H9 (cell line): ENCODE data around the gene NUP188. TPM values are rescaled to one million over a fixed set of nuclear protein-coding genes. Genes with fewer than 3 reads are reported as not detected.

Source experiments
- DNase-seq: peaks from one replicate; pipeline ENCODE4 v3.0.0-alpha.2; 2017
- H2AFZ ChIP-seq: one replicate; pipeline ENCODE4 v1.6.1; 2013; ENCODE audit warnings: mild to moderate bottlenecking, low read length, control low read depth, moderate library complexity
- H2AK5ac ChIP-seq: 2 replicates; pipeline ENCODE4 v1.6.1; 2013; ENCODE audit warnings: low read length, control low read depth, mixed read lengths; ENCODE audit not compliant: insufficient read length
- H2BK120ac ChIP-seq: one replicate; pipeline ENCODE4 v1.6.1; 2013; ENCODE audit warnings: low read depth, mild to moderate bottlenecking, low read length, control low read depth, inconsistent platforms; ENCODE audit not compliant: poor library complexity, severe bottlenecking
- H2BK12ac ChIP-seq: 2 replicates; pipeline ENCODE4 v1.6.1; 2013; ENCODE audit warnings: low read length, control low read depth, mixed read lengths, low read depth; ENCODE audit not compliant: insufficient read length
- H2BK15ac ChIP-seq: 2 replicates; pipeline ENCODE4 v1.6.1; 2013; ENCODE audit warnings: low read depth, low read length, control low read depth
- H2BK20ac ChIP-seq: one replicate; pipeline ENCODE4 v1.6.1; 2013; ENCODE audit warnings: low read depth, mild to moderate bottlenecking, low read length, control low read depth, inconsistent platforms; ENCODE audit not compliant: poor library complexity, severe bottlenecking
- H2BK5ac ChIP-seq: 2 replicates; pipeline ENCODE4 v1.6.1; 2013; ENCODE audit warnings: low read length, control low read depth, mixed read lengths; ENCODE audit not compliant: insufficient read length
- H3K14ac ChIP-seq: 2 replicates; pipeline ENCODE4 v1.6.1; 2013; ENCODE audit warnings: low read length, control low read depth; ENCODE audit not compliant: insufficient read depth
- H3K18ac ChIP-seq: 2 replicates; pipeline ENCODE4 v1.6.1; 2013; ENCODE audit warnings: low read depth, mild to moderate bottlenecking, mixed read lengths, low read length, control low read depth; ENCODE audit not compliant: insufficient read length
- H3K23ac ChIP-seq: 2 replicates; pipeline ENCODE4 v1.6.1; 2013; ENCODE audit warnings: low read length, control low read depth, mixed read lengths, low read depth; ENCODE audit not compliant: insufficient read length
- H3K23me2 ChIP-seq: 2 replicates; pipeline ENCODE4 v1.6.1; 2013; ENCODE audit warnings: low read depth, mild to moderate bottlenecking, mixed read lengths, low read length, control low read depth; ENCODE audit not compliant: insufficient read length, poor library complexity, severe bottlenecking
- H3K27ac ChIP-seq: 2 replicates; pipeline ENCODE4 v1.5.1; 2013; ENCODE audit warnings: low read length, control low read depth, mixed read lengths, low read depth; ENCODE audit not compliant: insufficient read length
- H3K27me3 ChIP-seq: 2 replicates; pipeline ENCODE4 v1.6.1; 2013; ENCODE audit warnings: low read length, control low read depth, inconsistent platforms; ENCODE audit not compliant: insufficient read depth
- H3K4ac ChIP-seq: 2 replicates; pipeline ENCODE4 v1.6.1; 2013; ENCODE audit warnings: low read depth, mild to moderate bottlenecking, control low read depth, inconsistent platforms, low read length, moderate library complexity
- H3K4me1 ChIP-seq: 2 replicates; pipeline ENCODE4 v1.6.1; 2013; ENCODE audit warnings: low read length, control low read depth, inconsistent platforms; ENCODE audit not compliant: insufficient read depth
- H3K4me2 ChIP-seq: 2 replicates; pipeline ENCODE4 v1.6.1; 2013; ENCODE audit warnings: low read length, control low read depth, mixed read lengths; ENCODE audit not compliant: insufficient read length, insufficient read depth
- H3K56ac ChIP-seq: 2 replicates; pipeline ENCODE4 v1.6.1; 2013; ENCODE audit warnings: low read depth, mild to moderate bottlenecking, mixed read lengths, low read length, control low read depth; ENCODE audit not compliant: insufficient read length
- H3K79me1 ChIP-seq: 2 replicates; pipeline ENCODE4 v1.6.1; 2013; ENCODE audit warnings: low read depth, mild to moderate bottlenecking, moderate library complexity, low read length, control low read depth, inconsistent platforms; ENCODE audit not compliant: insufficient read depth, poor library complexity, severe bottlenecking
- H3K79me2 ChIP-seq: 2 replicates; pipeline ENCODE4 v1.6.1; 2013; ENCODE audit warnings: low read length, control low read depth, inconsistent platforms; ENCODE audit not compliant: insufficient read depth
- H3K9ac ChIP-seq: 2 replicates; pipeline ENCODE4 v1.6.1; 2013; ENCODE audit warnings: low read length, control low read depth, mixed read lengths; ENCODE audit not compliant: insufficient read length; ENCODE audit errors: extremely low read depth
- H3K9me3 ChIP-seq: one replicate; pipeline ENCODE4 v1.6.1; 2013; ENCODE audit warnings: low read depth, low read length, inconsistent platforms; ENCODE audit not compliant: control insufficient read depth
- H3T11ph ChIP-seq: one replicate; pipeline ENCODE4 v1.6.1; 2013; ENCODE audit warnings: mild to moderate bottlenecking, low read length, control low read depth, inconsistent platforms
- H4K20me1 ChIP-seq: one replicate; pipeline ENCODE4 v1.6.1; 2013; ENCODE audit not compliant: control insufficient read depth, insufficient read length, insufficient read depth
- H4K5ac ChIP-seq: 2 replicates; pipeline ENCODE4 v1.6.1; 2013; ENCODE audit warnings: low read depth, mild to moderate bottlenecking, mixed read lengths, low read length, control low read depth; ENCODE audit not compliant: insufficient read length
- H4K8ac ChIP-seq: replicated peaks from 2 replicates; pipeline ENCODE4 v1.6.1; 2013; ENCODE audit warnings: low read length, control low read depth, mixed read lengths, low read depth; ENCODE audit not compliant: insufficient read length
- H4K91ac ChIP-seq: 2 replicates; pipeline ENCODE4 v1.6.1; 2013; ENCODE audit warnings: low read depth, mild to moderate bottlenecking, moderate library complexity, mixed read lengths, low read length, control low read depth; ENCODE audit not compliant: insufficient read length
- H3K27ac Mint-ChIP-seq, 3 experiments: 2 replicates in 2 of 3; 3 replicates in 1 of 3; pipeline ENCODE4 v1.8.0; 2020 to 2021; ENCODE audit warnings: mixed read lengths in 3 of 3, mild to moderate bottlenecking in 1 of 3, moderate library complexity in 1 of 3
- H3K27me3 Mint-ChIP-seq: 2 replicates; pipeline ENCODE4 v1.8.0; 2021; ENCODE audit warnings: low read depth, mild to moderate bottlenecking, moderate library complexity, mixed read lengths
- H3K36me3 Mint-ChIP-seq, 3 experiments: 2 replicates in 2 of 3; 3 replicates in 1 of 3; pipeline ENCODE4 v1.8.0; 2020 to 2021; ENCODE audit warnings: low read depth in 3 of 3, mixed read lengths in 3 of 3; ENCODE audit not compliant: insufficient read depth in 1 of 3
- H3K4me1 Mint-ChIP-seq, 2 experiments: 2 replicates each; pipeline ENCODE4 v1.8.0; 2020; ENCODE audit warnings: mixed read lengths in 2 of 2
- H3K4me3 Mint-ChIP-seq, 2 experiments: 2 replicates in 1 of 2; 3 replicates in 1 of 2; pipeline ENCODE4 v1.8.0; 2020 to 2021; ENCODE audit warnings: mild to moderate bottlenecking in 2 of 2, mixed read lengths in 2 of 2, moderate library complexity in 1 of 2
- H3K9me3 Mint-ChIP-seq, 2 experiments: 2 replicates in 1 of 2; 3 replicates in 1 of 2; pipeline ENCODE4 v1.8.0; 2020; ENCODE audit warnings: mild to moderate bottlenecking in 2 of 2, mixed read lengths in 2 of 2, moderate library complexity in 1 of 2
- CTCF ChIP-seq: fragments of 200-600 bp; sonication (generic); conservative IDR thresholded peaks from 3 replicates; pipeline ENCODE4 v1.8.0; 2021; ENCODE audit warnings: antibody characterized with exemption, mild to moderate bottlenecking
- WGBS: extraction: QIAGEN DNeasy Blood & Tissue Kit; methylation state at CpG from one replicate; pipeline ENCODE4 v1.1.7; 2013; ENCODE audit warnings: missing lambda C conversion rate, low lambda C conversion rate, mixed read lengths; ENCODE audit not compliant: insufficient read length; ENCODE audit errors: extremely low coverage; 5-methylcytosine and 5-hydroxymethylcytosine counted together
- total RNA-seq: library from RNA; stranded (reverse); gene quantifications from 2 replicates; pipeline ENCODE4 v1.2.1, GENCODE V29; 2021

NUP188 gene
- total RNA-seq, 1 experiment from 2014 or later, result 101 TPM

DNA sequence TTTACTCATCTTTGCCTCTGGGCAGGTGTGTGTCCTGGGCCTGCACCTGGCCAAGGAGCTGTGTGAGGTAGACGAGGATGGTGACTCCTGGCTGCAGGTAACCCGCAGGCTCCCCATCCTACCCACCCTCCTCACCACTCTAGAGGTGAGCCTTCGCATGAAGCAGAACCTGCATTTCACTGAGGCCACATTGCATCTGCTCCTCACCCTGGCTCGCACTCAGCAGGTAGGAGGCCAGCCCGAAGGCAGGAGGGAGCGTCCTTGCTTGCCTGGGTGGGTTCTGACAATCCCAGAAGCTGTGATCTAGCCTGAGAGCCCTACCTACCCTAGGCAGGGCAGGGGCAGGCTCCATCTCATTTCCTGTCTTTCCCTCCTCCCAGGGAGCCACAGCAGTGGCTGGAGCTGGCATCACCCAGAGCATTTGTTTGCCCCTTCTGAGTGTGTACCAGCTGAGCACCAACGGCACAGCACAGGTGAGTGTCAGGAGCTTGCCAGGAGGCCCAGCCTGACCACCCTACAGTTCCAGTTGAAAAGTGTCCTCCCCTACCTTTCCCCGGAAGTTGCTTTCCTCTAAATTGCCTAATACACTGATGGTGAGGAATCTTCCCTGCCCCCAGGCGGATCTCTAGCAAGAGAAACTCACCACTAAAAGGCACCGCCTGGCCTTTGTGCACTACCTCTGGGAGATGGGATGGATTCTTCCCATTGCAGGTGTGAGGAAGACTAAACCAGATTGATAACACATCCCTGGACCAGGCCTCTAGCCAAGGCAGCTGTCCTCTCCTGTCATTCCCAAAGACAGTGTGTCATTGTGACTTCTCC lies 54.2 kb downstream of the NUP188 start:
- Histone ChIP-seq H3K18ac (no peak overlapping the region), H4K20me1 (no peaks in the 10 kb centered on the region), H3K23ac (no peak overlapping the region), H4K5ac (no peak overlapping the region), H3K79me1 (no peaks in the 10 kb centered on the region), H3K79me2 (no peaks in the 10 kb centered on the region), H3K9me3 (no peaks in the 10 kb centered on the region), H2BK120ac (no peak overlapping the region), H3K4me1 (no peaks in the 10 kb centered on the region), H3K27ac (no peak overlapping the region), H4K8ac (no peak overlapping the region), H3K56ac (no peak overlapping the region), H3K23me2 (no peaks in the 10 kb centered on the region), H2AK5ac (no peak overlapping the region), H3K14ac (no peak overlapping the region), H3K4ac (no peak overlapping the region), H2BK20ac (no peak overlapping the region), H3K4me2 (no peak overlapping the region), H2BK15ac (no peak overlapping the region), H2BK5ac (no peak overlapping the region), H3K27me3 (no peaks in the 10 kb centered on the region), H3T11ph (no peak overlapping the region), H2BK12ac (no peak overlapping the region), H4K91ac (no peak overlapping the region), H3K9ac (no peak overlapping the region), H2AFZ (no peak overlapping the region)
- TF ChIP-seq CTCF, result no peak
- peak overlapping the region in 1 of 3 experiments; percentile 87; a peak in 1 of 7 replicates for H3K27ac Mint-ChIP-seq
- DNase-seq, result no peak
- peaks cover 0 to 2% of the 10 kb centered on the region in 2 experiments; a peak in 1 of 4 replicates for H3K4me1 Mint-ChIP-seq
- no peaks in the 10 kb centered on the region for H3K9me3 Mint-ChIP-seq
- peaks cover 65 to 95% (median 80%) of the 10 kb centered on the region in 3 experiments for H3K36me3 Mint-ChIP-seq
- H3K4me3 Mint-ChIP-seq, result no peak overlapping the region
- WGBS, result no CpG with 5 or more reads among the region's 10 CpGs
- no peaks in the 10 kb centered on the region; the same call in 1 of the 2 replicates for H3K27me3 Mint-ChIP-seq
